Measurements from ENCODE around the gene SLC25A25. TPM values are rescaled to one million over a fixed set of nuclear protein-coding genes. Genes with fewer than 3 reads are reported as not detected.

The SLC25A25 gene
- total and polyA plus RNA-seq, 2 experiments from 2014 or later = 8.2 to 20.2 TPM

DNA sequence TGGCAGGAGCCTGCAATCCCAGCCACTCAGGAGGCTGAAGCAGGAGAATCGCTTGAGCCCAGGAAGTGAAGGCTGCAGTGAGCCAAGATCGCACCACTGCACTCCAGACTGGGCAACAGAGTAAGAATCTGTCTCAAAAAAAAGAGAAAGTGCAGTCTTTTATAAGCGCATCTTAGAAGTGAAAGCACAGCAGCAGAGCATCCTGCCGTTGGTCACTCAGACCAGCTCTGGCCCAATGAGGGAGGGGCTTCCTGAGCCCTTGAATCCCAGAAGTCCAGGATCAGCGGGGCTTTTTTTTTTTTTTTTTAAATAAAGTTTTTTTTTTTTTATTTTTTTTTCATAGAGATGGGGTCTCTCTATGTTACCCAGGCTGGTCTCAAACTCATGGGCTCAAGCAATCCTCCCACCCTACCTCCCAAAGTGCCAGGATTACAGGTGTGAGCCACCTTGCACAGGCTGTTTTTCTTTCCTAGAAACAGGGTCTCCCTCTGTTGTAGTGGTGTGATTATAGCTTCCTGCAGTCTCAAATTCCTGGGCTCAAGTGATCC lies 43.2 kb upstream of the SLC25A25 start:
- Histone ChIP-seq H3K9me3 (ENCODE audit: low read depth) (no peaks in the 10 kb centered on the region), H4K20me1 (ENCODE audit: insufficient read depth) (no peaks in the 10 kb centered on the region), H3K4me1 (ENCODE audit: insufficient read depth) (0 out of 2 replicates have a peak, but pooled peaks cover 3% of the 10 kb centered on the region), H3K27ac (no peak overlapping the region), H3F3A (ENCODE audit: insufficient read depth) (0 out of 2 replicates have a peak, but pooled peaks cover 4% of the 10 kb centered on the region), H2AFZ (no peak overlapping the region), H3K4me2 (ENCODE audit: unreplicated experiment) (no peak overlapping the region), H3K36me3 (ENCODE audit: low read depth) (no peaks in the 10 kb centered on the region), H3K27me3 (replicated peaks; ENCODE audit: insufficient read depth) (no peaks in the 10 kb centered on the region), H3K9me2 (ENCODE audit: insufficient read depth) (no peaks in the 10 kb centered on the region), H3K79me2 (ENCODE audit: insufficient read depth) (no peaks in the 10 kb centered on the region), H3K9ac (no peak overlapping the region), H3K4me3 (no peak overlapping the region)
- DNase-seq = no peak
- in situ Hi-C loops (cut with MboI) = no loop called here
- TF ChIP-seq EZH2 (IDR thresholded peaks at IDR 0.05; ENCODE audit: insufficient read depth, poor library complexity, severe bottlenecking) = no peak
- TF ChIP-seq EZH2phosphoT487 (IDR thresholded peaks at IDR 0.05; ENCODE audit: insufficient read depth, low read depth) = no peak
- WGBS, 2 experiments (ENCODE audit: low coverage in 1 of 2, low lambda C conversion rate in 2 of 2, missing lambda C conversion rate in 2 of 2) = 86 to 87% methylated on average over 4 to 5 of the region's 5 CpGs

DNA sequence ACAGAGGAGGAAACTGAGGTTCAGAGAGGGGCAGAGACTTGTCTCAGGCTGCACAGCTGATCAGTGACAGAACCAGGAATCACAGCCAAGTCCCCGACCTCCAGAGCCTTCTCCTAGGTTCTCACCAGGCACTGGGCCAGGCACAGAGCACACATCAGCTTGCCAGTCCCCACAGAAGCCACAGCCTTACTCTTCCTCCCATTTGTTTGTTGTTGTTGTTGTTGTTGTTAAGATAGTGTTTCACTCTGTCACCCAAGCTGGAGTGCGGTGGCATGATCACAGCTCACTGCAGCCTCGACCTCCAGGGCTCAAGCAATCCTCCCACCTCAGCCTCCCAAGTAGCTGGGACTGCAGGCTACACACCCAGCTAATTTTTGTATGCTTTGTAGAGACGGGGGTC lies 42.3 kb upstream of the SLC25A25 start:
- Histone ChIP-seq H3K4me3 (no peak overlapping the region), H3K4me1 (ENCODE audit: insufficient read depth) (0 out of 2 replicates have a peak, but pooled peaks cover 3% of the 10 kb centered on the region), H3K4me2 (ENCODE audit: unreplicated experiment) (no peak overlapping the region), H3K27ac (no peak overlapping the region), H2AFZ (no peak overlapping the region), H4K20me1 (ENCODE audit: insufficient read depth) (no peaks in the 10 kb centered on the region), H3F3A (ENCODE audit: insufficient read depth) (0 out of 2 replicates have a peak, but pooled peaks cover 4% of the 10 kb centered on the region), H3K79me2 (ENCODE audit: insufficient read depth) (no peaks in the 10 kb centered on the region), H3K9me3 (ENCODE audit: low read depth) (no peaks in the 10 kb centered on the region), H3K9me2 (ENCODE audit: insufficient read depth) (no peaks in the 10 kb centered on the region), H3K27me3 (replicated peaks; ENCODE audit: insufficient read depth) (no peaks in the 10 kb centered on the region), H3K36me3 (ENCODE audit: low read depth) (no peaks in the 10 kb centered on the region), H3K9ac (no peak overlapping the region)
- TF ChIP-seq EZH2 (IDR thresholded peaks at IDR 0.05; ENCODE audit: insufficient read depth, poor library complexity, severe bottlenecking) = no peak
- TF ChIP-seq EZH2phosphoT487 (IDR thresholded peaks at IDR 0.05; ENCODE audit: insufficient read depth, low read depth) = no peak
- no peak for DNase-seq
- WGBS, 2 experiments (ENCODE audit: low coverage in 1 of 2, low lambda C conversion rate in 2 of 2, missing lambda C conversion rate in 2 of 2) = 75 to 77% methylated on average over 4 of the region's 4 CpGs
- in situ Hi-C loops (cut with MboI) = no loop called here

DNA sequence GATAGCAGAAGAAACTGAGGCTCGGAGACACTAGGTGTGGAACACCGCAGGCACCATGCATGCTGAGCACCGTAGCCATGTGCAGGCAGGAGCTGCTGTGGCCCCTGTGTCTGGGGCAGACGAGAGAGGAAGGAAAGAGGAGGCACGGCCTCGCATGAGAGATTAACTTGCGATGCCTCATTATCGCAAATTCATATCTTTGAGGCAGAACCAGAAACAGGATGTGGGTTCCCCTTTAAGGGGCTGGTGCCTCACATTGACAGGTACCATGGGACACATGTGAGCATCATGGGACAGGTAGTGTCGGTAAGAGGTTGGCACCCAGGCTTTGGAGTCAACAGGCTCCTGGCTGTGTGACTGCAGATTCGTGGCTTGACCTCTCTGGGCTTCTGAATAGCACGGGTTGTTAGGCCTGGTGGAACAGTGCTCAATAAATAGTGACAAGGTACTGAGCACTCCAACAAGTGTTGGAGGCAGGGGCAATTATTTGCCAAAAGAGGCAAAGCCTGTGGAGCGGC lies 41.7 kb upstream of the SLC25A25 start:
- TF ChIP-seq EZH2phosphoT487 (IDR thresholded peaks at IDR 0.05; ENCODE audit: insufficient read depth, low read depth) (no peak), EZH2 (IDR thresholded peaks at IDR 0.05; ENCODE audit: insufficient read depth, poor library complexity, severe bottlenecking) (no peak)
- Histone ChIP-seq H3F3A (ENCODE audit: insufficient read depth) (0 out of 2 replicates have a peak, but pooled peaks cover 4% of the 10 kb centered on the region), H3K9ac (no peak overlapping the region), H3K9me3 (ENCODE audit: low read depth) (no peaks in the 10 kb centered on the region), H3K9me2 (ENCODE audit: insufficient read depth) (no peaks in the 10 kb centered on the region), H3K4me2 (ENCODE audit: unreplicated experiment) (no peak overlapping the region), H4K20me1 (ENCODE audit: insufficient read depth) (no peaks in the 10 kb centered on the region), H2AFZ (no peak overlapping the region), H3K4me3 (no peak overlapping the region), H3K79me2 (ENCODE audit: insufficient read depth) (no peaks in the 10 kb centered on the region), H3K27me3 (replicated peaks; ENCODE audit: insufficient read depth) (no peaks in the 10 kb centered on the region), H3K27ac (no peak overlapping the region), H3K36me3 (ENCODE audit: low read depth) (no peaks in the 10 kb centered on the region), H3K4me1 (ENCODE audit: insufficient read depth) (0 out of 2 replicates have a peak, but pooled peaks cover 3% of the 10 kb centered on the region)
- WGBS, 2 experiments (ENCODE audit: low coverage in 1 of 2, low lambda C conversion rate in 2 of 2, missing lambda C conversion rate in 2 of 2) = 94 to 96% methylated on average over 12 of the region's 12 CpGs
- DNase-seq = no peak
- in situ Hi-C loops (cut with MboI) = no loop called here

DNA sequence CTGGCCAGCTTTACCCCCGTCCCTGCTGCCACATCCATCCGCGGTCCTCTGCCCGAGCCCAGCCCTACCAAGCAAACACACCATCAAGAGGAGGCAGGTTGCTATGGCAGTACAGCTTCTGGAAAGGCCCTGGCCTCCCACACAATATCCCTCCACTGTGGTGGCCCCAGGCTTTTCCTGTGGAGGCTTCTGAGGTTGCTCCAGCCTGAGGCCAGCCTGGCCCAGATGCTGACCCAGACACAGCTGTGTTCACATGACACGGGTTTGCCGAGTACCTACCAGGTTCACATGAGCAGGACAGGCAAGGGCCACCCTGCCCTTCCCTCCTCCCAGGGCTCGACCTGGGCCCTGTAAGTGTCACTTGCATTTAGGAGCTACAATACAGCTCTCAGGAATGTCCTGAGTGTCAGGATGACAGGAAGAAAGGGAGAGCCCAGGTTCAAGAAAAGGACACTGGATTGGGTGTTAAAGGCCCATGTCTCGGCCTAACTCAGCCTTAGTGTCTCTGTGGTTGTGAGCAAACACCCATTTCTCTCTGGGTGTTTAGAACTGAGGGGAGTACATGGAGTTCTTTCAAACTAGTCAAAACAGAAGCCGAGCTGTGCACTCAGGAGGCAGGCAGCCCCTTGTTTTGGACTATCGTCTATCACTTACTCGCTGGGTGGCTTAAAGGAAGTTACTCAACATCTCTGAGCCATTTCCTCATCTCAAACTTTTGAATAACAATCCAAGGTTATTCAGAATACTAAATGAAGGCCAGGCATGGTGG lies 41.1 kb upstream of the SLC25A25 start:
- in situ Hi-C loops (cut with MboI) = no loop called here
- no peak overlapping the region for H3K9ac ChIP-seq
- H3K4me3 ChIP-seq = no peak overlapping the region
- peak; percentile 22 for DNase-seq
- no peaks in the 10 kb centered on the region for H4K20me1 ChIP-seq (ENCODE audit: insufficient read depth)
- H3F3A ChIP-seq (ENCODE audit: insufficient read depth) = 0 out of 2 replicates have a peak, but pooled peaks cover 4% of the 10 kb centered on the region
- no peak overlapping the region for H3K27ac ChIP-seq
- TF ChIP-seq EZH2 (IDR thresholded peaks at IDR 0.05; ENCODE audit: insufficient read depth, poor library complexity, severe bottlenecking) = no peak
- no peak for TF ChIP-seq EZH2phosphoT487 (IDR thresholded peaks at IDR 0.05; ENCODE audit: insufficient read depth, low read depth)
- no peaks in the 10 kb centered on the region for H3K79me2 ChIP-seq (ENCODE audit: insufficient read depth)
- no peaks in the 10 kb centered on the region for H3K27me3 ChIP-seq (replicated peaks; ENCODE audit: insufficient read depth)
- no peaks in the 10 kb centered on the region for H3K9me2 ChIP-seq (ENCODE audit: insufficient read depth)
- H2AFZ ChIP-seq = no peak overlapping the region
- H3K4me1 ChIP-seq (ENCODE audit: insufficient read depth) = 0 out of 2 replicates have a peak, but pooled peaks cover 3% of the 10 kb centered on the region
- H3K4me2 ChIP-seq (ENCODE audit: unreplicated experiment) = no peak overlapping the region
- 87 to 89% methylated on average over 11 of the region's 11 CpGs for WGBS, 2 experiments (ENCODE audit: low coverage in 1 of 2, low lambda C conversion rate in 2 of 2, missing lambda C conversion rate in 2 of 2)
- H3K9me3 ChIP-seq (ENCODE audit: low read depth) = no peaks in the 10 kb centered on the region
- no peaks in the 10 kb centered on the region for H3K36me3 ChIP-seq (ENCODE audit: low read depth)
